ENCODE measurements around the gene DLX2.

DLX2 gene

DNA sequence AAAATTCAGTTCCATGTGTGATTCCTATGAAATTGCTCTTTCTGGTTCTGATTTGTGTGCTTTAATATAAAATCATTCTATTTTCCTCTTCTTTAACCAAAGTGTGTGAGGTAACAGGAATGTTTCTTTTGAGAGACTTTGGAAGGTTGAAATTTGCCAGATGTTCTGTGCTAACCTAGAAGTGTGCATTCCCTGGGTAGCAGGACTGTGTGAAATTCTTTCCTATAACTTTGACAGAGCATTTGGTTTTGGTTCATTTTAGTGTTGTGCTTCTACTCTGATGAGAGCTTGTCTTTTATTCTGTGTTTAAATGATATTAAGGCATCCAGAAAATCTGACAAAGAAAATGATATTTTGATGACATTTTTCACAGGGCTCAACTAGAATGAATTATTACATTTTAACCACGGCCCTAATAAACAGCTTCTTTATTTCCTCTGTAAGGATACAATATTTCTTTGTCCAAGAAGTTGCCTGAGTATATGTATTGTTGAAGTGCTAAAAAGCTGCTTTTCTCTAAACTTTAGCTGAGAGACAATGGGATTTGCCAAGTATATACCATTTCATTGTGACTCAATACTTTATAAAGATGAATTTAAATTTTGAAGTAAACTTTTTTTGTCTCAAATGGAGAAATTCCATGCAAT lies 52.1 kb downstream of the DLX2 start:
- no peak for DNase-seq

DNA sequence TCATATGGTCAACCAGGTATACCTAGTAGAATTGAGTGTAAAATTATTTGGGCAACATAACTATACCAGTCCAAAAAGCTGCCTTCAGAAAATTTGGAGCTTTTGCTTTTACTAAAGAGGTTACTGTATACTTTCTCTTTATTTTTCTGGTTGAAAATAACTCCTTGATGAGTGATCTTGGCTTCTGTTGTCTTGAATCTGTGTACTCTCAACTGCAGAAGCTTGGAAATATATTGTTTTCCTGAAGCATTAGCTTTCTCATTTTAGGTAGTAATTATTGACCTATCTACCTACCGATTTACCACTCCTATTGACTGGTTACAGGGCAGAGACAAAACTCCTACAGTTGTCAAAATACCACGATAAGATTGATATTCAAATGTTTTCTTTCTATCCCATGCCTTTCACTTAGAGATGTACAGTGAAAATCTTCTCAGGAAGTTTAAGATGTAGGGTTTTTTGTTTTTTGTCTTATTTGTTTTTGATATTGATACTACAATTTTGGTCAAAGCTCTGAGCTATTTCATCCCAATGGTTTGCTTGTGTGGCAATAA lies 53.1 kb downstream of the DLX2 start:
- DNase-seq: no peak
